GM21825 (cell line): Measurements from ENCODE around the gene EDN3.

ENCODE experiments used
- ATAC-seq: cut with Tn5 transposase; IDR thresholded peaks from one replicate; pipeline ENCODE4 v1.9.1; 2021; ENCODE audit warnings: mild to moderate bottlenecking, moderate library complexity; ENCODE audit not compliant: unreplicated experiment

Gene EDN3

GRCh38 chr20:59307270-59307669 is 6.9 kb downstream of the EDN3 start:
- no peak for ATAC-seq

DNA sequence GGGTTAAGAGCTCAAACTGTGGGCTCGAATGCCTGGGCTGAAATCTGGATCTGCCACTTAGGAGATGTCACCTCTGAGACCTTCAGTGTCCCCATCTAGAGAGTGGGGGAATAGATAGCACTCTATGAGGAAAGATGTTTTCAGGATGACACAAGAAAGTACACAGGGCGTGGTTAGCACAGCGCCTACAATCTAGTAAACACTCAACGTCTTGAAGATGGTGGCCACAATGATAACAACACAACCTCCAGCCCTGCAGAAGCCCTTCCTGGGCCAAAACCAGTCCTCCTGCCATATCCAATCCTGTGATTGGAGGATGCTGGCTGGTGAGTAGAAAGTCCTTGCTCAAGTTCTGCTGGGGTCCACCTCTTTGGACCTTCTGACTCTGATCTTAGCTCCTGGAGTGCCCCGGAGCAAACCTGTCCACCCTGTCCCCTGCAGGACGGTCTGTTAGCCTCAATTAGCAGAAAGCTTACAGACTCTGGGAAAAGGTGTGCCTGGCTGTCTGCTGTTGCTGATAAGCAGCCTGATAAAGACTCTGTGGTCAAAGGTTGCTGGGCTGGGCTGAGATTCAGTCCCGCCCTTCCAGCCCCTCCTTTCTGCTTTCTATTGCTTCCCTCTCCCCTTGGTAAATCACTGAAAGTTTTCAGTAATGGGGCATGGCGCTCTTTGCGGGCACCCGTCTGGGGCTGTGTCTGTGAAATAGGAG is 8.2 kb downstream of the EDN3 start:
- no peak for ATAC-seq

DNA sequence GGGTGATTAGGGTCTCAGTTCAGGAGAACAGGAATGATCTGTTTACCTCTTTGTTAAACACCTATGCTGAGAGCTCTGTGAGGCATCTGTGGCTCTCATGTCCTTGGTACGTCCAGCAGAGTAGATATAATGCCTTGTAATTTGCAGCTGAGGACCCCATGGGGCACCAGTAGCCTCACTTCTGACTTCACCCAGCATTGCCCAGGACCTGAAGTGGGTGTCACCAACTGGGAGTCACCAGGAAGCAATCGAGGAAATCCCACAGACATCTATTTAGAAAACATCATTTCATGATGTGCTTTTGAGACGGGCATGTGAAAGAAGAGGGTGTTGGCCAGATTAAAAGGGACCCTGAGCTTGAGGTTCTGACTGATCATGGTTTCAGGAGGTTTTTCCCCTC is 8.8 kb downstream of the EDN3 start:
- ATAC-seq = no peak

GRCh38 chr20:59314997-59315396 is 14.6 kb downstream of the EDN3 start:
- no peak for ATAC-seq

GRCh38 chr20:59316911-59317731 is 16.7 kb downstream of the EDN3 start:
- ATAC-seq = no peak

GRCh38 chr20:59318201-59318790 is 17.9 kb downstream of the EDN3 start:
- ATAC-seq = no peak

DNA sequence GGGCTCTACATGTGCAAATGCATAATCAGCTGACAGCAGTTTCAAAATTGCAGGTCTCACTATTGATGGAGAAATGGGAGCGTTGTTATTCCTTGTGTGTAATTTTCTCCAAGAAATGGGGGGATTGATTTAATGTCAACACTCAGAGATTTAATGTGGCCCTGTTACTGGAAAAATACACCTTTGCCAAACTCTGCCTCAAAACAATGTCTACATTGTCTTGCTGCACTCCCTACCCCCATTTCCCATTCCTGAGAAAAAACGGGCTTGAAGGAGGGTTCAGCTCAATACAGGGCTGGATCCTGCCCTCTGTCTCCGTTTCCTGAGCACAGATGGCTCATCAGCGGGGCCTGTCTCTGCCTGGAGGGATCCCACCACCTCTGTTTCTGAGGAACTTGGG is 18.4 kb downstream of the EDN3 start:
- ATAC-seq = no peak

DNA sequence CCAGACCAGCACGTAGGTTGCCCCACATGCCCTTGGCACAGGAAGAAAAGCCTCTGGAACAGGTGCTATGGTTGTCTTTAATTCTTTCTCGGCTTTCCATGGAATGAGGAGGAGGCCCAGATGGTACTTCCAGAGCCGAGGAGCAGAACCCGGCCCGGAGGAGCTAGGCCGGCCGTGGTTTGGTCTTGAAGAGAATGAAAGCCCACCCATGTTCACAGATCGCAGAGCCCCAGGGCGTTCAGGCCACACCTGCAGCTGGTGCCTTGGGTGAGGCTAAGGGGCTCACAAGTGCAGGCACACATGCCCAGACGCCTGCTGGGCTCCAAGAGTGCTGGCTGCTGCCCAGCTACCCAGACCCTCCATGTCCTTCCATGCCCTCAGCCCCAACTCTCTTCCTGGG is 20.0 kb downstream of the EDN3 start:
- ATAC-seq = no peak

DNA sequence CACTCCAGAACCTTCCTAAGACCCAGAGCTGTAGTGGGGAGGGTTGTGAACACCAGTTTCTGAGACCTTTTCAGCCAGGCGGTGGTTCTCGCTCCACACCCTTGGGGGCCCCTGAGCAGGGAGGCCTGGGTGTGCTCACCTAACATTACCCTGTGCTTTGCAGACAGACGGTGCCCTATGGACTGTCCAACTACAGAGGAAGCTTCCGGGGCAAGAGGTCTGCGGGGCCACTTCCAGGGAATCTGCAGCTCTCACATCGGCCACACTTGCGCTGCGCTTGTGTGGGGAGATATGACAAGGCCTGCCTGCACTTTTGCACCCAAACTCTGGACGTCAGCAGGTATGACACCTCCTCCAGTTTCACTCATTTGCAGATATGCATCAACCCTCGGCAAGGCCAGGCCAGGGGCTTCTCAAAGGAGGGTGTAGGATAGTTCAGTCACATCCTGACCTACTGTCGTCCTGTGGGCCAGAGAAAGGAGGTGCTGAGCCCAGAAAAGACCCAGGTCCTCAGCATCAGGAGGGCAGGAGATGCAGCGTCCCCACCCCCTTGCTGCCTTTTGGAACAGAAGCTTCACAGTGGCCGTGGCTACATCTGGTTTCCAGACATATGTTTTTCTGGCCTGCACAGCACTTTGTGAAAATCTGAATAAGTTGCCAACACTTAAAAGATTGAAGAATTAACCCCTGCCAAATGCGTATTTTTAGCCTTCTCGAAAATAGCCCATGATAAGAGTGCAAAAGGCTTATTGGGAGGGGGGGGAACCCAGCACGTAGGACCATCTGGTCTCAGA is 20.6 kb downstream of the EDN3 start:
- ATAC-seq = no peak

- ATAC-seq = no peak
Observed at GRCh38 chr20:59322081-59322480, 21.7 kb downstream of the EDN3 start.

DNA sequence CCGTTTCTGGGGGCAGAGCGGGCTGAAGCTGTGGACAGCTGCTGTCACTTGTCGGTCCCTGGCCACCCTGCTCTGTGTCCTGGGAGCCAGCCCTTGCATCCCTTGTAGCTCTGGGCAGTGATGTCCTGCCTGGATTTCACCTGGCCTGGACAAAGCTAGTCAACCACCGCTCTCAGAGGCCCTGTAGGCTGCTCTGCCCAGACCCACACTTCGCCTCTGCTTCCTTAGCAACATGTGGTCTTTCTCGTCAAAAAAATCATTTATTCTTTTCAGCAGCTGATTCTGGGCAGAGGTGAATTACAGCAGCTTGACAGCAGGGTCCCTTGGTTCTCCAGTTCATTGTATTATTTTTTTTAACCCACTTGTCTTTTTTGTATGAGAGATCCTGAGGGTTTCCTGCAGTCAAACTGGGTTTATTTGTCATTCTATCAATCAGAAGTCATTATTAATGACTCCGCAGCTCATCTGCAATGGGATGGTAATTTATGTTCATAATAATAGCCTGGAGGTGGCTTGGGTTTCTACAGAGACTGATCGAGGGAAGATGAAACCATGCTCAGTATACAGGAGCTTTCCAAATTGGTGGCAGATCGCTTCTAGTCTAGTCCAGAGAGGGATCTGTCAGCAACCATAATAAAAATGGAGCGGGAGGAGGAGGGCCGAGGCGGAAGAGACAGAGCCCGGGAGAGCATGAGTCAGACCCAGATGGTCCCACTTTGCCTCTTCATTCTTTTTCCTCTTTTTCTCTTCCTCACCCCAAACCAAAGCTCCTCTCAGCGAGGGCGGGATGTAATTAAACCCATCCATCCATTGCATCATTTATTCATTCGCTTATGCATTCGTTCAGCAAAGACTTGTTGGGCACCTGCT is 22.4 kb downstream of the EDN3 start:
- no peak for ATAC-seq

DNA sequence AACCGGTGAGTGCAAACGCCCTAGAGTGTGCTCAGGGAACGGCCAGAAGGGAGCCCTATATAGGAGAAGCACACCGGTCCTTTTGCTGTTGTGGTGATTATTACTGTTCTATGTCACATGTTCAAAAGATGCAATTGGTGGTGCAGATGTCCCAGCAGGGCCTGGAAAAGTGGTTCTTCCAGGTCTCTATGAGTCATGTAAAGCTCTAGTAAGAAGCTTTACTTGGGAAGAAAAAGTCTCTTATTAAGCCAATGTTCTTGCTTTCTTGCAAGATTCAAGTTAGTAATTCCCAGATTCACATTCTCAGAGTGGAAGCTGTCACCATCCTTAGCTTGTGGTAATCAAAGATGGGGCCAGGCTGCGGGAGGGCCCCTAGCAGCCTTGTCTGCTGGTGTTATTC is 23.3 kb downstream of the EDN3 start:
- ATAC-seq = no peak

DNA sequence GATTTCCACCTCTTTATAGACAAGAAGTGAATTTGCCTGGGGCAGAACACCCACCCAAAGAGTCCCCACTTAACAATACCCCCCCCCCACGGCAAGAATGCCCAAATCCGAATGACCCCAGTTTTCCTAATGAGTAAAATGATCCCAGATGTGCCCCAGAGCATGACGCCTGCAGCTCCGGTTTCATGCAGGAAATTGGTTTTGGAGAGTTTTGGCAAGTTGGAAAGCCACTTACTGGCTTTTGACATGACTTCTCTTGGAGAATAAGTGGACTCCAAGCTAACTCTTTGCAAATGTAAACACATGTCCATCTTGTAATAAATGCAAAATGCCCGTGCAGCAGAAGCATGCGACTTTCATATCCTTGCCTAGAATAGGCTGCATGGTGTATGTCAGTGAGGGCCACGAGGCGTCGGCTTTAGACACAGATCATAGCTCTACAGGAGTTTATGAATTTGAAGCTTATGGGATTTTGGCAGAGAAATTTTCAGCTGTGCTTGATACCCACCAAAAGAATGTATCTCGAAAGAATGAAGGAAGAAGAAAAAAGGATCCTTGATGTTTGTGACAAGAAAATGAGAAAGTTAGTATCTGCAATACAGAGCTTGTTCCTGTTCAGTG is 24.2 kb downstream of the EDN3 start:
- ATAC-seq = no peak

- ATAC-seq = no peak
Observed at GRCh38 chr20:59325142-59325523, 24.7 kb downstream of the EDN3 start.

- ATAC-seq = no peak
Observed at GRCh38 chr20:59326188-59326587, 25.8 kb downstream of the EDN3 start.

DNA sequence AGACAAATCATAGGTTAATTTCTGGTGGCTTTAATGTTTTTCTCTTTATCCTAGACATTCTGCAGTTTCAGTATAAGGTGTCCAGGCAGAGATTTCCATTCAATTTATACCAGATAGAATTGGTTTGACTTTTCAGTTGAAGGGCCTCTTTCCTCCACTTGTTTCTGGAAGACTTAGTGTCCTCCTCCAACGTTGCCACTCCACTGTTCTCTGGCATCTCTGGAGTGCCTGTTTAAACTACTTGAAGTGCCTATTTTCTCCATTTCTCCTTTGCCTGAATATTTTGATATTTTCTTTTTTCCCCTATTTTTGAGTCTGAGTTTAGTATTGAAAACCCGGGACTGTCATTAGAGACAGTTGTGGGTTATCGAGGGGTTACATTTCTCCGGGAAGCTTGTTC is 27.7 kb downstream of the EDN3 start:
- no peak for ATAC-seq

DNA sequence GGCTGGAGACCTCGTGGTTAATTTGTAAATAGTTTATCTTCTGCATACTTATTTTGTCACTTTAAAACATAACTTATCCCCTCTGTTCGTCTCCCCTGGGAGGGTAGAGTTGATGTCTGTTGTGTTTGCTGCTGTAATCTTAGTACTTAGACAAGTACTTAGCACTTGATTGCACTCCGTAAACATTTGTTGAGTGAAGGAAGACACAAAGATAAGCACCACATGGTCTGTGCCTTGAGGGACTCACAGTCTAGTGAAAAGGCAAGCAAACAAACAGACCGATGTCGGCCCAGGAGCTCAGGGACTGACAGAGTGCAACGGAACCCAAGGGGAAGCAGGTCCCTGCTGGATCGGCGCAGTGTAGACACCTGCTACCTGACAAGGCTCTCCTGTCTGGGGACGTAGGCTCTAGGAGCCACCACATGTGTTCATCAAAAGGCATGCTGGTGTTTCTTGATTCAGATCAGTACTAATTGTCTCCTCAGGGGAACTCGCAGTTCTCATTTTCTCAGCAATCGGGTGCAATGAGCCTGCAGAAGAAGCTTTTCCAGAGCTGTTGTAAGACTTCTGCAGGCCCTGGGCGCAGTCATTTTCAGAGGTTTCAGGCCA is 31.4 kb downstream of the EDN3 start:
- ATAC-seq = no peak

DNA sequence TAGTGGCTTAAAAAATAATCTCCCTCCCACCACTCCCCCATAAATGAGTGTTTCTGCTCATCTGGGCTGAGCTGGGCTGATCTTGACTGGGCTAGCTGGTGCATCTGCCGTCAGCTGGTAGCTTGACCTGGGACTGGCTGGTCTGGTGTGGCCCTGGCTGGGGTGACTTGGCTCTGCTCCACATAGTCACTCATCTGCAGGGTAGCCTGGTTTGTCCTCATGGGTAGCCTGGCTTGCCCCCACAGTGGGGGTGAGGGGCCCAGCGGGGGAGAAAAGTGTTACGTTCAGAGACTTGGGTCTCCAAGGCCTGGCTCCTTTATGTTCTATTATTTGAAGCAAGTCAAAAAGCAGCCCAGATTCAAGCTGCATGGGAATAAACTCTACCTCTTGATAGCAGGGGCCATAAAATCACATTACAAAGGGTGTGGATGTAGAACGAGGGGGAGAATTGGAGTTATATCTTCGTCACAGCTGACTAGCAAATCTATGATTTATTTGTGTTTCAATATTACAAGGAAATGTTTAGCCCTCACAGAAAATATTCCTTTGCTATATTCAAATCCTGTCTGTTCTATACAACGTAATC is 32.9 kb downstream of the EDN3 start:
- no peak for ATAC-seq

GRCh38 chr20:59333951-59334350 is 33.5 kb downstream of the EDN3 start:
- ATAC-seq = no peak
